ENCODE results near the gene KIRREL3.
A peak's percentile ranks its signal among the peaks of the same experiment; 100 is the strongest.

Gene KIRREL3

GRCh38 chr11:126414615-126415014, 586.0 kb downstream of the KIRREL3 start:
- H4K5ac ChIP-seq (ENCODE audit: low read length) = no peak overlapping the region
- no peak overlapping the region for H3K9ac ChIP-seq (ENCODE audit: low read length)
- H3K27me3 ChIP-seq (ENCODE audit: insufficient read depth, low read length, poor library complexity) = no peaks in the 10 kb centered on the region
- H2BK120ac ChIP-seq (ENCODE audit: low read depth, low read length) = no peak overlapping the region
- peaks cover under 1% of the 10 kb centered on the region for H3K4me1 ChIP-seq (ENCODE audit: control insufficient read depth, low read depth, low read length)
- H2AK5ac ChIP-seq (ENCODE audit: low read length) = no peak overlapping the region
- no peak overlapping the region for H3K4me3 ChIP-seq (ENCODE audit: low read length)
- H3K27ac ChIP-seq (ENCODE audit: low read depth, low read length) = no peak overlapping the region
- H3K79me1 ChIP-seq (ENCODE audit: low read length) = no peaks in the 10 kb centered on the region
- H2BK5ac ChIP-seq (ENCODE audit: low read length) = no peak overlapping the region
- H3K36me3 ChIP-seq (ENCODE audit: control insufficient read depth, insufficient read depth, low read length) = peaks cover 1% of the 10 kb centered on the region
- H3K23ac ChIP-seq (ENCODE audit: low read length) = no peak overlapping the region
- no peak overlapping the region for H3K18ac ChIP-seq (ENCODE audit: low read length)
- no peaks in the 10 kb centered on the region for H3K79me2 ChIP-seq (ENCODE audit: control insufficient read depth, insufficient read depth, low read length)
- no peak overlapping the region for H3K56ac ChIP-seq (ENCODE audit: low read length)
- no peak overlapping the region for H4K8ac ChIP-seq (ENCODE audit: low read depth, low read length)
- WGBS (ENCODE audit: extremely low coverage, insufficient coverage, low lambda C conversion rate) = no CpG with 5 or more reads among the region's 5 CpGs
- H3K4ac ChIP-seq (ENCODE audit: low read depth, low read length) = no peak overlapping the region
- no peak overlapping the region for H2BK15ac ChIP-seq (replicated peaks; ENCODE audit: low read depth)
- no peak overlapping the region for H3K4me2 ChIP-seq (ENCODE audit: low read length)
- no peak for DNase-seq

GRCh38 chr11:126413843-126414405, 586.6 kb downstream of the KIRREL3 start:
- Histone ChIP-seq H2AK5ac (ENCODE audit: low read length) (no peak overlapping the region), H2BK5ac (ENCODE audit: low read length) (no peak overlapping the region), H4K5ac (ENCODE audit: low read length) (no peak overlapping the region), H3K9ac (ENCODE audit: low read length) (no peak overlapping the region), H2BK15ac (replicated peaks; ENCODE audit: low read depth) (no peak overlapping the region), H3K36me3 (ENCODE audit: control insufficient read depth, insufficient read depth, low read length) (peaks cover 1% of the 10 kb centered on the region), H3K4ac (ENCODE audit: low read depth, low read length) (no peak overlapping the region), H3K18ac (ENCODE audit: low read length) (no peak overlapping the region), H3K4me2 (ENCODE audit: low read length) (no peak overlapping the region), H3K4me1 (ENCODE audit: control insufficient read depth, low read depth, low read length) (no peaks in the 10 kb centered on the region), H3K79me2 (ENCODE audit: control insufficient read depth, insufficient read depth, low read length) (no peaks in the 10 kb centered on the region), H3K23ac (ENCODE audit: low read length) (no peak overlapping the region), H3K27me3 (ENCODE audit: insufficient read depth, low read length, poor library complexity) (no peaks in the 10 kb centered on the region), H3K79me1 (ENCODE audit: low read length) (no peaks in the 10 kb centered on the region), H4K8ac (ENCODE audit: low read depth, low read length) (no peak overlapping the region), H3K27ac (ENCODE audit: low read depth, low read length) (no peak overlapping the region), H3K56ac (ENCODE audit: low read length) (no peak overlapping the region), H3K4me3 (ENCODE audit: low read length) (no peak overlapping the region), H2BK120ac (ENCODE audit: low read depth, low read length) (no peak overlapping the region)
- no peak for DNase-seq
- WGBS (ENCODE audit: extremely low coverage, insufficient coverage, low lambda C conversion rate) = no CpG with 5 or more reads among the region's 9 CpGs

DNA sequence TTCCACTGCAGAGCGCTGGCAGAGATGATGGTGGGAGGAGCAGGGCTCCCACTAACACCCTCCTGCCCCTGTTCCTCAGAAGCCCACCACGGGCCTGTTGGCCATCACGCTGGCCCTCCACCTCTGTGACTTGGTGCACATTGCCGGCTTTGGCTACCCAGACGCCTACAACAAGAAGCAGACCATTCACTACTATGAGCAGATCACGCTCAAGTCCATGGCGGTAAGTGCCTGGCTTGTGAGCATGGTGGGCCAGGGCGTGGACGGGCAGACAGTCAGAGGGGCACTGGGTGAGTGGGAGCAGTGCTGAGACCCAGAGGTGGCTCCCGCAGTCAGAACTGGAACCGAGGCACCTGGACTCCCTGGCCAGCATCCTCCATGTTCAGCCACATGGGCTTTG, 587.1 kb downstream of the KIRREL3 start:
- DNase-seq = no peak
- WGBS (ENCODE audit: extremely low coverage, insufficient coverage, low lambda C conversion rate) = no CpG with 5 or more reads among the region's 11 CpGs
- no peaks in the 10 kb centered on the region for H3K79me2 ChIP-seq (ENCODE audit: control insufficient read depth, insufficient read depth, low read length)
- H3K4me3 ChIP-seq (ENCODE audit: low read length) = no peak overlapping the region
- H3K4me1 ChIP-seq (ENCODE audit: control insufficient read depth, low read depth, low read length) = no peaks in the 10 kb centered on the region
- no peak overlapping the region for H3K18ac ChIP-seq (ENCODE audit: low read length)
- no peak overlapping the region for H3K27ac ChIP-seq (ENCODE audit: low read depth, low read length)
- no peaks in the 10 kb centered on the region for H3K27me3 ChIP-seq (ENCODE audit: insufficient read depth, low read length, poor library complexity)
- peaks cover 1% of the 10 kb centered on the region for H3K36me3 ChIP-seq (ENCODE audit: control insufficient read depth, insufficient read depth, low read length)
- H2BK5ac ChIP-seq (ENCODE audit: low read length) = no peak overlapping the region
- H4K8ac ChIP-seq (ENCODE audit: low read depth, low read length) = no peak overlapping the region
- no peak overlapping the region for H2BK15ac ChIP-seq (replicated peaks; ENCODE audit: low read depth)
- no peak overlapping the region for H3K4me2 ChIP-seq (ENCODE audit: low read length)
- H3K9ac ChIP-seq (ENCODE audit: low read length) = no peak overlapping the region
- no peak overlapping the region for H4K5ac ChIP-seq (ENCODE audit: low read length)
- H3K4ac ChIP-seq (ENCODE audit: low read depth, low read length) = no peak overlapping the region
- no peak overlapping the region for H2BK120ac ChIP-seq (ENCODE audit: low read depth, low read length)
- no peak overlapping the region for H2AK5ac ChIP-seq (ENCODE audit: low read length)
- no peaks in the 10 kb centered on the region for H3K79me1 ChIP-seq (ENCODE audit: low read length)
- no peak overlapping the region for H3K56ac ChIP-seq (ENCODE audit: low read length)
- no peak overlapping the region for H3K23ac ChIP-seq (ENCODE audit: low read length)

DNA sequence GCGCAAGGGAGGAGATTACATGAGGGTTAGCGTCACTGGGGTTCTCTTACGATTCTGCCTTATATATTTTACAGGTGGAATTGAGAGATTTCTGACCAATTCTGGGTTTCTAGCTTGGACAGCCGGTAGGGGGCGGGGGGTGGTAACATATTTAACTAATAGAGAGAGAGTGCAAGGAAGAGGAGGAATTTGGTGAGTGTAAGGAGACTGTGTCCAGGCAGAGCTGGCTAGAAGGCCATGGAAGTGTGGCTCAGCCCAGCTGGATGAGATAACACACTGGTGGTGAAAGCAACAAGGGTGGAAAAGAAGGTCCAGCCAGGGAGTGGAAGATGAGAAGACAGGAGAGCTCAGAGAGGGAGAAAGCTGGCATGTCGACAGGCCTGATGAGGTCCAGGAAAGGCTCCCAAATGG, 588.6 kb downstream of the KIRREL3 start:
- Histone ChIP-seq H3K23ac (ENCODE audit: low read length) (no peak overlapping the region), H3K4me2 (ENCODE audit: low read length) (no peak overlapping the region), H3K56ac (ENCODE audit: low read length) (peak overlapping the region; percentile 49), H3K4me1 (ENCODE audit: control insufficient read depth, low read depth, low read length) (no peaks in the 10 kb centered on the region), H3K18ac (ENCODE audit: low read length) (no peak overlapping the region), H3K27me3 (ENCODE audit: insufficient read depth, low read length, poor library complexity) (no peaks in the 10 kb centered on the region), H3K36me3 (ENCODE audit: control insufficient read depth, insufficient read depth, low read length) (peaks cover 1% of the 10 kb centered on the region), H3K27ac (ENCODE audit: low read depth, low read length) (no peak overlapping the region), H2BK120ac (ENCODE audit: low read depth, low read length) (no peak overlapping the region), H4K8ac (ENCODE audit: low read depth, low read length) (no peak overlapping the region), H3K4me3 (ENCODE audit: low read length) (no peak overlapping the region), H4K5ac (ENCODE audit: low read length) (no peak overlapping the region), H2BK5ac (ENCODE audit: low read length) (no peak overlapping the region), H2BK15ac (replicated peaks; ENCODE audit: low read depth) (no peak overlapping the region), H3K79me2 (ENCODE audit: control insufficient read depth, insufficient read depth, low read length) (no peaks in the 10 kb centered on the region), H3K4ac (ENCODE audit: low read depth, low read length) (no peak overlapping the region), H2AK5ac (ENCODE audit: low read length) (no peak overlapping the region), H3K79me1 (ENCODE audit: low read length) (no peaks in the 10 kb centered on the region), H3K9ac (ENCODE audit: low read length) (no peak overlapping the region)
- WGBS (ENCODE audit: extremely low coverage, insufficient coverage, low lambda C conversion rate) = no CpG with 5 or more reads among the region's 6 CpGs
- no peak for DNase-seq

GRCh38 chr11:126410649-126411048, 589.9 kb downstream of the KIRREL3 start:
- no peak overlapping the region for H3K4me3 ChIP-seq (ENCODE audit: low read length)
- H3K9ac ChIP-seq (ENCODE audit: low read length) = no peak overlapping the region
- no peaks in the 10 kb centered on the region for H3K4me1 ChIP-seq (ENCODE audit: control insufficient read depth, low read depth, low read length)
- H2AK5ac ChIP-seq (ENCODE audit: low read length) = no peak overlapping the region
- H3K79me2 ChIP-seq (ENCODE audit: control insufficient read depth, insufficient read depth, low read length) = no peaks in the 10 kb centered on the region
- H3K23ac ChIP-seq (ENCODE audit: low read length) = no peak overlapping the region
- H3K4ac ChIP-seq (ENCODE audit: low read depth, low read length) = no peak overlapping the region
- H3K27ac ChIP-seq (ENCODE audit: low read depth, low read length) = no peak overlapping the region
- no peak overlapping the region for H4K5ac ChIP-seq (ENCODE audit: low read length)
- H3K4me2 ChIP-seq (ENCODE audit: low read length) = no peak overlapping the region
- no peak for DNase-seq
- H3K79me1 ChIP-seq (ENCODE audit: low read length) = no peaks in the 10 kb centered on the region
- H2BK15ac ChIP-seq (replicated peaks; ENCODE audit: low read depth) = no peak overlapping the region
- H4K8ac ChIP-seq (ENCODE audit: low read depth, low read length) = no peak overlapping the region
- peaks cover 1% of the 10 kb centered on the region for H3K36me3 ChIP-seq (ENCODE audit: control insufficient read depth, insufficient read depth, low read length)
- H3K18ac ChIP-seq (ENCODE audit: low read length) = no peak overlapping the region
- H3K56ac ChIP-seq (ENCODE audit: low read length) = no peak overlapping the region
- no peak overlapping the region for H2BK120ac ChIP-seq (ENCODE audit: low read depth, low read length)
- H3K27me3 ChIP-seq (ENCODE audit: insufficient read depth, low read length, poor library complexity) = no peaks in the 10 kb centered on the region
- H2BK5ac ChIP-seq (ENCODE audit: low read length) = no peak overlapping the region
- WGBS (ENCODE audit: extremely low coverage, insufficient coverage, low lambda C conversion rate) = no CpG with 5 or more reads among the region's 6 CpGs

- H3K79me2 ChIP-seq (ENCODE audit: control insufficient read depth, insufficient read depth, low read length) = no peaks in the 10 kb centered on the region
- no peak overlapping the region for H3K4ac ChIP-seq (ENCODE audit: low read depth, low read length)
- no peak overlapping the region for H3K9ac ChIP-seq (ENCODE audit: low read length)
- H2BK15ac ChIP-seq (replicated peaks; ENCODE audit: low read depth) = no peak overlapping the region
- H2BK120ac ChIP-seq (ENCODE audit: low read depth, low read length) = no peak overlapping the region
- no peak overlapping the region for H3K18ac ChIP-seq (ENCODE audit: low read length)
- H3K23ac ChIP-seq (ENCODE audit: low read length) = no peak overlapping the region
- no peak overlapping the region for H2AK5ac ChIP-seq (ENCODE audit: low read length)
- no peak overlapping the region for H3K4me3 ChIP-seq (ENCODE audit: low read length)
- H3K27ac ChIP-seq (ENCODE audit: low read depth, low read length) = no peak overlapping the region
- H4K8ac ChIP-seq (ENCODE audit: low read depth, low read length) = no peak overlapping the region
- H3K4me2 ChIP-seq (ENCODE audit: low read length) = no peak overlapping the region
- peaks cover 6% of the 10 kb centered on the region for H3K4me1 ChIP-seq (ENCODE audit: control insufficient read depth, low read depth, low read length)
- DNase-seq = no peak
- H4K5ac ChIP-seq (ENCODE audit: low read length) = no peak overlapping the region
- H3K56ac ChIP-seq (ENCODE audit: low read length) = no peak overlapping the region
- peaks cover 1% of the 10 kb centered on the region for H3K36me3 ChIP-seq (ENCODE audit: control insufficient read depth, insufficient read depth, low read length)
- H2BK5ac ChIP-seq (ENCODE audit: low read length) = no peak overlapping the region
- WGBS (ENCODE audit: extremely low coverage, insufficient coverage, low lambda C conversion rate) = no CpG with 5 or more reads among the region's 3 CpGs
- H3K79me1 ChIP-seq (ENCODE audit: low read length) = no peaks in the 10 kb centered on the region
- H3K27me3 ChIP-seq (ENCODE audit: insufficient read depth, low read length, poor library complexity) = no peaks in the 10 kb centered on the region
Measured at GRCh38 chr11:126409620-126409985, 591.0 kb downstream of the KIRREL3 start.
